Measurements from ENCODE around the gene TRIM9.

- TF ChIP-seq CTCF (conservative IDR thresholded peaks at IDR 0.05; ENCODE audit: low read depth, low read length) (no peak), POLR2A (IDR thresholded peaks at IDR 0.05; ENCODE audit: low read depth, low read length) (no peak), MAFK (IDR thresholded peaks at IDR 0.05; ENCODE audit: low read depth, low read length) (no peak), RAD21 (IDR thresholded peaks at IDR 0.05; ENCODE audit: low read length) (no peak), CEBPB (IDR thresholded peaks at IDR 0.05; ENCODE audit: low read depth, low read length) (no peak), RFX5 (IDR thresholded peaks at IDR 0.05; ENCODE audit: low read depth, low read length) (no peak), SMC3 (IDR thresholded peaks at IDR 0.05; ENCODE audit: low read depth, low read length) (no peak), ELK1 (IDR thresholded peaks at IDR 0.05; ENCODE audit: borderline replicate concordance, low read depth, low read length) (no peak)
Observed at GRCh38 chr14:50937800-50938199, 157.1 kb downstream of the TRIM9 start.

Measured in IMR-90 (cell line).